Measurements from ENCODE around the gene SLC25A39.

Gene SLC25A39

DNA sequence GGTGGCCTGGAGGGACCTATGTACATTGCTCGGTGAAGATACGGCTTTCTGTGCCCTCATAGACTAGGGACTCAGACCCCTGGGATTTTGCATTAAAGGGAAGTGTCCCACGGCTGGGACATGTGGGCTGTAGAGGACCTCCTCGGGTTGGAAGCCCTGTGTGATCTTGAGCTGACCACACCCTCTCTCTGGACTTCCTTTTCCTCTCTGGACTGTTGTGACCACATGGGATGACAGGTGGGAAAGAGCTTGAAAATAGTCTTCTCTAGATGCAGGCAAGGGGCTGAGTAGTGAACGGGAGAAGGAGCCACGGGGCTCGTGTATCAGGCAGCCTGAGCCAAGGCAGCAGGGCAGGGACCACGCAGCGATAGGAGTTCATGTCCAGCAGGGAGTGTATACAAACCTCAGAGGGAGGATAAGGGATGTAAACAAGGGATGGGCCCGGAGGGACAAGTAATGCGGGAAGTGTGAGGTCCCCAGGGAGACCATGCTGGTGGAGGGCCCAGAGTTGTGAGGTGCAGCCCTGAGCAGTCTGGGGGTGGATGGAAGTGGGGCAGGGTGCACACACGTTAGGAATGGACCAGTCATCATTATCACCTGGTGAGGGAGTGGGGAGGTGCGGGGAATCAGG, 52.2 kb downstream of the SLC25A39 start:
- peak; percentile 27 for DNase-seq
